NCI-H510A (cell line): ENCODE measurements around the gene FOSL1.
"Not testable (repeated sequence)": the region's sequence is repeated elsewhere in the genome, so short reads cannot be mapped to it uniquely, and the experiment has no call there.

Experiments used
- DNase-seq: peaks from one replicate; lab custom pipeline; 2025; lab: John Stamatoyannopoulos, UW

Gene FOSL1

GRCh38 chr11:65896034-65896999 is 3.9 kb downstream of the FOSL1 start:
- no peak for DNase-seq

GRCh38 chr11:65895482-65895981 is 4.7 kb downstream of the FOSL1 start:
- DNase-seq: no peak

GRCh38 chr11:65894034-65894591 is 6.1 kb downstream of the FOSL1 start:
- no peak for DNase-seq

- no peak for DNase-seq
Observed at GRCh38 chr11:65892661-65893317, 7.4 kb downstream of the FOSL1 start.

GRCh38 chr11:65892137-65892540 is 8.0 kb downstream of the FOSL1 start:
- not testable (repeated sequence) for DNase-seq

- peak; percentile 41 for DNase-seq
Observed at GRCh38 chr11:65891219-65892136, 8.7 kb downstream of the FOSL1 start.

GRCh38 chr11:65890324-65891218 is 9.6 kb downstream of the FOSL1 start, which contains the start of gene CCDC85B:
TSS of gene CCDC85B (plus strand) at chr11:65890673. CDS start at chr11:65890784, 111 bp downstream.
- DNase-seq: peak; percentile 82

GRCh38 chr11:65888163-65888814 is 11.9 kb downstream of the FOSL1 start, which contains the start of gene FIBP:
TSS of gene FIBP (minus strand) at chr11:65888471. CDS start at chr11:65888418, 53 bp downstream.
- DNase-seq: peak; percentile 93

GRCh38 chr11:65887723-65888162 is 12.4 kb downstream of the FOSL1 start:
- DNase-seq: no peak

- DNase-seq: no peak
Observed at GRCh38 chr11:65886826-65887722, 13.1 kb downstream of the FOSL1 start.

- no peak for DNase-seq
Observed at GRCh38 chr11:65885808-65886536, 14.2 kb downstream of the FOSL1 start.

- DNase-seq: no peak
Observed at GRCh38 chr11:65885231-65885630, 15.0 kb downstream of the FOSL1 start.

- peak; percentile 45 for DNase-seq
Observed at GRCh38 chr11:65884716-65885092, 15.5 kb downstream of the FOSL1 start.

GRCh38 chr11:65883786-65884715 is 16.1 kb downstream of the FOSL1 start:
- DNase-seq: no peak

- no peak for DNase-seq
Observed at GRCh38 chr11:65883058-65883761, 17.0 kb downstream of the FOSL1 start.
